Stimulated activated CD8-positive, alpha-beta memory T cell treated with anti-CD3 and anti-CD28 coated beads, Interleukin-7, amount 100 ng/mL, for 48 hours (primary cell): Measurements from ENCODE around the gene NPTX1.

ENCODE experiments used
- DNase-seq, 2 donors: peaks; one replicate each; pipeline ENCODE4 v3.0.0-alpha.2; 2020; ENCODE audit warnings: low read depth in 1 of 2; ENCODE audit errors: extremely low read depth in 1 of 2

Gene NPTX1

GRCh38 chr17:80446645-80447405 lies 29.6 kb downstream of the NPTX1 start:
- DNase-seq = no peak

GRCh38 chr17:80445726-80446110 lies 30.7 kb downstream of the NPTX1 start:
- no peak for DNase-seq

DNA sequence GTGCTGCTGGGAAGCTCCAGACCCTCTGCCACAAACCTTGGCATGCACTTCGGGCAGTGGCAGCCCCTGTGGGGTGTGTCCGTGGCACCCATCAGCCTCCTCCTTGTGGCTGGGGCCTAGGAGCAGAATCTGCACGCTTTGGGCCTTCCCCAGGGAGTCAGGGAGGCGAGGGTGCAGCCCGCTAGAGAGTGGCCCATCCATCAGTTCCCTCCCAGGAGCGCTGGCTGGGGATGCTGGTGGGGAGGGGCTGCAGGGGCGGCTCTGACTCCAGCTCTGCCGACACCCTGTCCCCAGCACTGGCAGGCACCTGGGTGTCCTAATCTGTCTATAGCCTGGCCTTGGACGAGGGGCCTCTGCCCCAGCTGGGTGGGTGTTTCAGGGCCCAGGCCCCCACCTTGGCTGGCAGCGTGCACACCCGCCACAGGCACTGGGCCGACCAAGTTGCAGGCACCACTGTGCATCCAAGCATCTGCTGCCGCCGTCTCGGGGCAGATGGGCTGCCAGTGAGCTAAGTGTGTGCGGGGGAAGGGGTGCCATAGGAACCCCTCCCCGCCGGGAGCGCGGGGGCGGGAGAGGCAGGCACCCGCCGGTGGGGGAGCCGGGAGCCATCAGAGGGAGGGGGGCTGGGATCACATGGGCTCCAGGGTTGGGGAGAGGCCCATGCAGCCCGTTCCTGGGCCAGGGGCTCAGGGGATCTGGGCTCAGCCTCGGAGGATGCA lies 31.2 kb downstream of the NPTX1 start:
- no peak for DNase-seq

DNA sequence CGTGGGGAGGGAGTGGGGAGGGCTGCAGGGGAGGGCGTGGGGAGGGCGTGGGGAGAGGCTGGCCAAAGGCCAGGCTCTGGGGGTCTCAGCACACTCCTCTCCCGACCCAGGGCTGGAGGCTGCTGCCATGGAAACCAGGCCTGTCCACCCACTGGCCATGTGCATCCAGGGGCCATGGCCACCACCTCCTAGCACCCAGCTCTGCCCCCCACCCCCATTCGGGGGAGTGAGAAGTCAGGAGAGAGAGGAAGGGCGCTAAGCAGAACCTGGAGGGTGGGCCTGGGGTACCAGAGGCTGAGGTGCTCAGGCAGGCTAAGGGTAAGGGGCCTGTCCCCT lies 31.8 kb downstream of the NPTX1 start:
- no peak for DNase-seq

- DNase-seq = no peak
Measured at GRCh38 chr17:80443916-80444643, 32.3 kb downstream of the NPTX1 start.

GRCh38 chr17:80443498-80443897 lies 32.9 kb downstream of the NPTX1 start:
- DNase-seq = no peak

- DNase-seq = no peak
Measured at GRCh38 chr17:80442764-80443163, 33.6 kb downstream of the NPTX1 start.

- DNase-seq = no peak
Measured at GRCh38 chr17:80442323-80442659, 34.1 kb downstream of the NPTX1 start.

DNA sequence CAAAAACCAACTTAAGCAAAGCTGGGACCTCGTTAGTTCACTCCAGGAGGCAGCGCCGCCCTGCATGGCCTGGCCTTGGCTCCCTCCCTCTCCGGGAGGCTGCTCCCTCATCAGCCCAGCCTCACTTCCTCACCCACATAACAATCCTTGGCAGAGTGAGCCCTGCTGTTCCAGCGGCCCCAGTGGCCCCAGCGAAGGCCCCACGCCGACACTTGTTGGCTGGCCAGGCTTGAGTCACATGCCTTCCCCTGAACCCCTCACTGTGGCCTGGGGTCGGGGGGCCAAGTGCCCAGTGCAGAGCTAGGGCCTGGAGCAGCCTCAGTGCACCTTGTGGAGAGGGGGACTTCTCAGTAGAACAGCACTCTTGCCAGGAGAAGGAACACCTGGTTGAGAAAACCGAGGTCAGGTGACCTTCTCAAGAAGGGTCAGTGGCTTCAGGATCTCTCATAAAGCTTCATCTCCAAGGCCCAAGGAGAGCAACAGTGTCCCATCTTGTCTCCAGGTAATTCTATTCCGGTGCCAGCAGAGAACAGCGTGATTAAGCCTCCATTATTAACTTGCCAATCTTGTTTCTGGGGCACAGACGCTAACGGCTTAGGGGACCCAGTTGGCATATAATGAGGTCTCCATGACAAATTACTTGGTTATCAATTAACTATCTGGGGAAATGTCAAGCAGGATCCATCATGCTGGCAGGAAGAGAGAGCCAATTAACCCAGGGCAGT lies 34.6 kb downstream of the NPTX1 start:
- no peak for DNase-seq

DNA sequence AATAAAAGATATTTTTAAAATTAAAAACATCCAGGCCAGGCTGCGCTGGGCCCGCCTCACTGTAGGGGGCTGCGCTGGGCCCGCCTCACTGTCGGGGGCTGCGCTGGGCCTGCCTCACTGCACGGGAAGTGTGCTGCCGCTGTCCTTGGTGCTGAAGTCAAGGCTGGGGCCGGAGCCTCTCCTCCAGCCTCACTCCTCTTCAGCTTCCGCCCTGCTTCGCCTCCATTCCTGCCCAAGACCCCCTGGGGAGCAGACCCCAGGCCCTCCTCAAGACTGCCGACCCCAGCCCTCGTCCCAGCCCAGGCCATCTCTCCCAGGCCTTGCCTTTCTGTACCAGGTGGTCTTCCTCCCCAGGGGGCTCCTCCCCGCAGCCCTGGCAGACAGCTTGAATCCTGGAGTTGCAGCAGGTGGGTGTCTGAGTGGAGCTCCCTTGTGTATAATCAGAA lies 35.3 kb downstream of the NPTX1 start:
- DNase-seq = no peak

DNA sequence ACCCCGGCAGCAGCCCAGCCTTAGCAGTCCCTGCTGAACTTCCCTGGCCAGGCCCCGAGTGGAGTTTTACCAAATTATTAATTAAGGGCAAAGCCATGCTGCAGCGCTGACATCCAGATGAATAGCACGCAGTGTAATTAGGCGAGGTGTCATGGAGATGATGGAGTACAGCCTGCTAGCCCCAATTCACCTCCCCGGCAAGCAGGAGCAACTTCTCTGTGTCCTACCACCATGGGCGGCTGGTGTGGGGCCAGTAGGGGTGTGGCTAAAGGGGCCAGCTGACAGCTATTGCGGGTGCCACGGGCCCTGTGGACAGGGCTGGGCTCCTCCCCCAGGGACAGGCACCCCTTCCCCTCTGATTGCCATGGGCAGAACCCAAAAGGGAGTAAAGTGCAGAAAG lies 36.9 kb downstream of the NPTX1 start:
- DNase-seq = no peak

- DNase-seq = no peak
Measured at GRCh38 chr17:80438806-80439205, 37.6 kb downstream of the NPTX1 start.

DNA sequence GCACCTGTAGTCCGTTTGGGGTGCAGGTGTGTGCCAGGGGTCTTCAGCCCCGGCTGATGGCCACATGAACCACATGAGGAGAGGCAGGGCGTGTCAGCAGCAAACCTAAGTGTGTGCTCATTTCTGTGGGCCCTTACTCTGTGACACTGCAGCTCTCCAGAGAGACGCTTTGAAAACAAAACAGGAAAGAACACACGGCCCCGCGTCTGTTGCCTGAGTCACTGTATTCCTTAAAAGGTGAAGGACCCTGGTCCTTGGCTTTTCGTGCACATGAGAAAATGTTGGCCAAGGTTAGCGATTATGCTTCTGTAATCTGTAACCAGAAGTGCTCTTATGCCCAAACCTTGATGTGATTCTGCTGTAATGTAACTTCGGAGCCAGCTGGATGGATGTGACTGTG lies 38.9 kb downstream of the NPTX1 start:
- no peak for DNase-seq

- no peak for DNase-seq
Measured at GRCh38 chr17:80433916-80434666, 42.3 kb downstream of the NPTX1 start.

DNA sequence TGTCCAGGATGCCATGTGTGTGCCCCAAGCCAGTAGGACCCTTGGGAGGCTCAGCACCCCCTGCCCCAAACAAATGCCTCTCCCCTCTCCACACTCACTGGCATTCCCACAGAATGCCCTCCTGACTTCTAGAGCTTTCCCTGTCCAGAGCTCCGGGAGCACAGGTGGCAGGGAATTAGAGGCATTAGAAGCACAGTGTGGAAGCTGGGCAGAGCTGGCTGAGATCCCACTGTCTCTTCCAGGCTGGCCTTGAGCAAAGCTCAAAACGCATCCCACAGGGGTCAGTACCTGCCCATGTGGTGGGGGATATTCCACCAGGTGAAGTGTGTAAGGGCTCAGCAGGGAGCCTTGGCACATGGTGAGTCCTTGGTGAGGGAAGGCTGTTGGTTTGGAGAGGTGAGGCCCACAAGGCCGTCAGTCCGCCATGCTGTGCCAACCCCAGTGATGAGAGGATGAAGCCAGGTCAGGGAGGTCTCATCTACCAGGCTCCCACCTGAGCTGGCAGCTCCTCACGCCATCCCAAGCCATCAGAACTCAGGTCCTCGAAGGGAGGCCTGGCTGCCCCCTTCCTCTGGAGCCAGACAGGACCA lies 43.4 kb downstream of the NPTX1 start:
- no peak for DNase-seq

DNA sequence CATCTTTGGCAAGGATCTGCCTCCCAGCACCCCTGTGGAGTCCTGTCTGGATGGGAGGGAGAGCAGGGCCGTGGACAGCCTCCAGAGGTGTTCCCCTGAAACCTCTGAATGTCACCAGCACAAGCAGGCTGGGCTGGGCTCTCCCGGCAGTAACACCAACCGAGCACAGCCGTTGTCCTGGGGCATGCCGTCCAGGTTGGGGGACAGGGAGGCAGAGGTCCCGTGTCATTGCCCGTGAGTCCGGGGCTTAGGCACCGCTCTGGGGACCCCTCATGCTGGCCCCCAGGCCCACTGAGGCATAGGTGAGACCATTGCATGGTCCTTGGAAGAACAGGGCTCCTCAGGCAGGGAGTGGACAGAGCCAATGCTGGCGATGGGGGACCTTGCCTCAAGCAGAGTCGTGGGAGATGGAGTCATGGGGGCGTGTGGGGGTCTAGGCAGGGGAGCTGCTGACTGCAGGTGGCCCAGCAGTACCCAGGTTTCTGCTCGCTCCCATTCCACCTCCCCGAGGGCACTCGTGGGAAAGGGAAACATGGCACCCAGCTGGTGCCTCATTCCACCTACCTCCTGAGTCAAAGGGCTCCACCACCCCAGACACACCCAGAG lies 44.0 kb downstream of the NPTX1 start:
- no peak for DNase-seq

DNA sequence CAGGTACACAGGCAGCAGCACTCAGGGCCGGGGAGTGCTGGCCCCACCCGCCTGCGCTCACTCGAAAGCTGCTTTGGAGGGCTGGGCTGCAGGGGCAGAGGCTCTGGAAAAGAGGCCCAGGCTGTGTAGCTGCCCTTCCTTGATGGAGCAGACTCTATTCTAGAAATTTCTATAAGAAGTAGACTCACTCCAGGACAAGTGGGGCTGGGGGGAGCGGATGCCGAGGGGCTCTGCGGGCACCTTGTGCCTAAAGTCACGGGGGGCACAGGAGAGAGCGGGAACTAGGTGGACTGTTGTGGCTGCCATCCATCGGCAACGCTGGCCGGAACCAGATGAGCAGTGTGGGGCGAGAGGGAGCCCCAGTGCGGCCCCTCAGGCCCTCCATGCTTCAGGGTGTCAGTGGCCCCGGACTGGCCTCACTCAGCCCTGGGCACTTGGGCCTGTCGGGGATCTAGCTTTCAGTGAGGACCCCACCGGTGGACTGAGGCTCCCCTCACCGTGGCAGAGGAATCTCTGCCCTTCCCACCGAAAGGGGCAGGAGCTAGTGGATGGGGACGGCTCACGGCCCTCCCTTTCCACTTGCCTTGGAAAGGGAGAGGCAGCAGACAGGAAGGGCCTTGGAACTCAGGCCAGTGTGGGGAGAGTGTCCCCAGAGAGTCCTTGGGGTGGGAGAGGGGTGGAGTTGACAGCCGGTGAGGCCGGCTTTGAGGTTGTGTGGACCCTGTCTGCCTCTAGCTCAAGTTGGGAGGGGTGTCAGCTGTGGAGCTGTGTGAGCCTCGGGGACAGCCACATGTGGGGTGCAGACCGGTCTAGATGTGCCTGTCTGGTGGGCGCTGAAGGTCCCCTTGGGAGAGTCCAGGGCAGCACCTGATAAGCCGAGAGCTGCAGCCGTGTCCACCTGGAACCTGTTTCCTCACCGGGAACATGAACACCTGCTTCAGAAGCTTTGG lies 44.9 kb downstream of the NPTX1 start:
- DNase-seq = no peak

GRCh38 chr17:80430446-80431245 lies 45.8 kb downstream of the NPTX1 start:
- DNase-seq = no peak
